H9 (cell line): Measurements from ENCODE around the gene MCM3AP. TPM values are rescaled to one million over a fixed set of nuclear protein-coding genes. Genes with fewer than 3 reads are reported as not detected.

Experiments used
- DNase-seq: peaks from one replicate; pipeline ENCODE4 v3.0.0-alpha.2; 2017
- H2AFZ ChIP-seq: one replicate; pipeline ENCODE4 v1.6.1; 2013; ENCODE audit warnings: mild to moderate bottlenecking, low read length, control low read depth, moderate library complexity
- H2AK5ac ChIP-seq: 2 replicates; pipeline ENCODE4 v1.6.1; 2013; ENCODE audit warnings: low read length, control low read depth, mixed read lengths; ENCODE audit not compliant: insufficient read length
- H2BK120ac ChIP-seq: one replicate; pipeline ENCODE4 v1.6.1; 2013; ENCODE audit warnings: low read depth, mild to moderate bottlenecking, low read length, control low read depth, inconsistent platforms; ENCODE audit not compliant: poor library complexity, severe bottlenecking
- H2BK12ac ChIP-seq: 2 replicates; pipeline ENCODE4 v1.6.1; 2013; ENCODE audit warnings: low read length, control low read depth, mixed read lengths, low read depth; ENCODE audit not compliant: insufficient read length
- H2BK15ac ChIP-seq: 2 replicates; pipeline ENCODE4 v1.6.1; 2013; ENCODE audit warnings: low read depth, low read length, control low read depth
- H2BK20ac ChIP-seq: one replicate; pipeline ENCODE4 v1.6.1; 2013; ENCODE audit warnings: low read depth, mild to moderate bottlenecking, low read length, control low read depth, inconsistent platforms; ENCODE audit not compliant: poor library complexity, severe bottlenecking
- H2BK5ac ChIP-seq: 2 replicates; pipeline ENCODE4 v1.6.1; 2013; ENCODE audit warnings: low read length, control low read depth, mixed read lengths; ENCODE audit not compliant: insufficient read length
- H3K14ac ChIP-seq: 2 replicates; pipeline ENCODE4 v1.6.1; 2013; ENCODE audit warnings: low read length, control low read depth; ENCODE audit not compliant: insufficient read depth
- H3K18ac ChIP-seq: 2 replicates; pipeline ENCODE4 v1.6.1; 2013; ENCODE audit warnings: low read depth, mild to moderate bottlenecking, mixed read lengths, low read length, control low read depth; ENCODE audit not compliant: insufficient read length
- H3K23ac ChIP-seq: 2 replicates; pipeline ENCODE4 v1.6.1; 2013; ENCODE audit warnings: low read length, control low read depth, mixed read lengths, low read depth; ENCODE audit not compliant: insufficient read length
- H3K23me2 ChIP-seq: 2 replicates; pipeline ENCODE4 v1.6.1; 2013; ENCODE audit warnings: low read depth, mild to moderate bottlenecking, mixed read lengths, low read length, control low read depth; ENCODE audit not compliant: insufficient read length, poor library complexity, severe bottlenecking
- H3K27ac ChIP-seq: 2 replicates; pipeline ENCODE4 v1.5.1; 2013; ENCODE audit warnings: low read length, control low read depth, mixed read lengths, low read depth; ENCODE audit not compliant: insufficient read length
- H3K27me3 ChIP-seq: 2 replicates; pipeline ENCODE4 v1.6.1; 2013; ENCODE audit warnings: low read length, control low read depth, inconsistent platforms; ENCODE audit not compliant: insufficient read depth
- H3K4ac ChIP-seq: 2 replicates; pipeline ENCODE4 v1.6.1; 2013; ENCODE audit warnings: low read depth, mild to moderate bottlenecking, control low read depth, inconsistent platforms, low read length, moderate library complexity
- H3K4me1 ChIP-seq: 2 replicates; pipeline ENCODE4 v1.6.1; 2013; ENCODE audit warnings: low read length, control low read depth, inconsistent platforms; ENCODE audit not compliant: insufficient read depth
- H3K4me2 ChIP-seq: 2 replicates; pipeline ENCODE4 v1.6.1; 2013; ENCODE audit warnings: low read length, control low read depth, mixed read lengths; ENCODE audit not compliant: insufficient read length, insufficient read depth
- H3K56ac ChIP-seq: 2 replicates; pipeline ENCODE4 v1.6.1; 2013; ENCODE audit warnings: low read depth, mild to moderate bottlenecking, mixed read lengths, low read length, control low read depth; ENCODE audit not compliant: insufficient read length
- H3K79me1 ChIP-seq: 2 replicates; pipeline ENCODE4 v1.6.1; 2013; ENCODE audit warnings: low read depth, mild to moderate bottlenecking, moderate library complexity, low read length, control low read depth, inconsistent platforms; ENCODE audit not compliant: insufficient read depth, poor library complexity, severe bottlenecking
- H3K79me2 ChIP-seq: 2 replicates; pipeline ENCODE4 v1.6.1; 2013; ENCODE audit warnings: low read length, control low read depth, inconsistent platforms; ENCODE audit not compliant: insufficient read depth
- H3K9ac ChIP-seq: 2 replicates; pipeline ENCODE4 v1.6.1; 2013; ENCODE audit warnings: low read length, control low read depth, mixed read lengths; ENCODE audit not compliant: insufficient read length; ENCODE audit errors: extremely low read depth
- H3K9me3 ChIP-seq: one replicate; pipeline ENCODE4 v1.6.1; 2013; ENCODE audit warnings: low read depth, low read length, inconsistent platforms; ENCODE audit not compliant: control insufficient read depth
- H3T11ph ChIP-seq: one replicate; pipeline ENCODE4 v1.6.1; 2013; ENCODE audit warnings: mild to moderate bottlenecking, low read length, control low read depth, inconsistent platforms
- H4K20me1 ChIP-seq: one replicate; pipeline ENCODE4 v1.6.1; 2013; ENCODE audit not compliant: control insufficient read depth, insufficient read length, insufficient read depth
- H4K5ac ChIP-seq: 2 replicates; pipeline ENCODE4 v1.6.1; 2013; ENCODE audit warnings: low read depth, mild to moderate bottlenecking, mixed read lengths, low read length, control low read depth; ENCODE audit not compliant: insufficient read length
- H4K8ac ChIP-seq: replicated peaks from 2 replicates; pipeline ENCODE4 v1.6.1; 2013; ENCODE audit warnings: low read length, control low read depth, mixed read lengths, low read depth; ENCODE audit not compliant: insufficient read length
- H4K91ac ChIP-seq: 2 replicates; pipeline ENCODE4 v1.6.1; 2013; ENCODE audit warnings: low read depth, mild to moderate bottlenecking, moderate library complexity, mixed read lengths, low read length, control low read depth; ENCODE audit not compliant: insufficient read length
- H3K27ac Mint-ChIP-seq, 3 experiments: 2 replicates in 2 of 3; 3 replicates in 1 of 3; pipeline ENCODE4 v1.8.0; 2020 to 2021; ENCODE audit warnings: mixed read lengths in 3 of 3, mild to moderate bottlenecking in 1 of 3, moderate library complexity in 1 of 3
- H3K27me3 Mint-ChIP-seq: 2 replicates; pipeline ENCODE4 v1.8.0; 2021; ENCODE audit warnings: low read depth, mild to moderate bottlenecking, moderate library complexity, mixed read lengths
- H3K36me3 Mint-ChIP-seq, 3 experiments: 2 replicates in 2 of 3; 3 replicates in 1 of 3; pipeline ENCODE4 v1.8.0; 2020 to 2021; ENCODE audit warnings: low read depth in 3 of 3, mixed read lengths in 3 of 3; ENCODE audit not compliant: insufficient read depth in 1 of 3
- H3K4me1 Mint-ChIP-seq, 2 experiments: 2 replicates each; pipeline ENCODE4 v1.8.0; 2020; ENCODE audit warnings: mixed read lengths in 2 of 2
- H3K4me3 Mint-ChIP-seq, 2 experiments: 2 replicates in 1 of 2; 3 replicates in 1 of 2; pipeline ENCODE4 v1.8.0; 2020 to 2021; ENCODE audit warnings: mild to moderate bottlenecking in 2 of 2, mixed read lengths in 2 of 2, moderate library complexity in 1 of 2
- H3K9me3 Mint-ChIP-seq, 2 experiments: 2 replicates in 1 of 2; 3 replicates in 1 of 2; pipeline ENCODE4 v1.8.0; 2020; ENCODE audit warnings: mild to moderate bottlenecking in 2 of 2, mixed read lengths in 2 of 2, moderate library complexity in 1 of 2
- WGBS: extraction: QIAGEN DNeasy Blood & Tissue Kit; methylation state at CpG from one replicate; pipeline ENCODE4 v1.1.7; 2013; ENCODE audit warnings: missing lambda C conversion rate, low lambda C conversion rate, mixed read lengths; ENCODE audit not compliant: insufficient read length; ENCODE audit errors: extremely low coverage; 5-methylcytosine and 5-hydroxymethylcytosine counted together
- total RNA-seq: library from RNA; stranded (reverse); gene quantifications from 2 replicates; pipeline ENCODE4 v1.2.1, GENCODE V29; 2021
- TF ChIP-seq, protein P1 (sequence below): fragments of 200-600 bp; sonication (generic); conservative IDR thresholded peaks from 3 replicates; pipeline ENCODE4 v1.8.0; 2021; ENCODE audit warnings: antibody characterized with exemption, mild to moderate bottlenecking

The MCM3AP gene
- total RNA-seq, 1 experiment from 2014 or later: 124 TPM

GRCh38 chr21:46269466-46269865, 15.9 kb downstream of the MCM3AP start:
- no peak overlapping the region for H4K5ac ChIP-seq
- H2BK15ac ChIP-seq: no peak overlapping the region
- Mint-ChIP-seq H3K4me1 (no peaks in the 10 kb centered on the region), H3K36me3 (peaks cover 46 to 89% (median 83%) of the 10 kb centered on the region in 3 experiments; a peak in 6 of 7 replicates), H3K9me3 (no peaks in the 10 kb centered on the region), H3K27ac (no peak overlapping the region), H3K4me3 (no peak overlapping the region), H3K27me3 (no peaks in the 10 kb centered on the region)
- H4K91ac ChIP-seq: no peak overlapping the region
- no peak overlapping the region for H3K18ac ChIP-seq
- H2AFZ ChIP-seq: no peak overlapping the region
- no CpG with 5 or more reads among the region's 10 CpGs for WGBS
- no peak overlapping the region for H2BK5ac ChIP-seq
- H4K20me1 ChIP-seq: no peaks in the 10 kb centered on the region
- no peak overlapping the region for H4K8ac ChIP-seq
- H3K79me1 ChIP-seq: no peaks in the 10 kb centered on the region
- no peak overlapping the region for H3K4ac ChIP-seq
- H3K27ac ChIP-seq: no peak overlapping the region
- H3K27me3 ChIP-seq: no peaks in the 10 kb centered on the region
- H3K14ac ChIP-seq: no peak overlapping the region
- H3K23me2 ChIP-seq: no peaks in the 10 kb centered on the region
- no peak overlapping the region for H3K4me2 ChIP-seq
- H3K9me3 ChIP-seq: no peaks in the 10 kb centered on the region
- no peak overlapping the region for H2AK5ac ChIP-seq
- H3T11ph ChIP-seq: no peak overlapping the region
- no peak overlapping the region for H2BK12ac ChIP-seq
- H3K9ac ChIP-seq: no peak overlapping the region
- H3K79me2 ChIP-seq: no peaks in the 10 kb centered on the region
- no peaks in the 10 kb centered on the region for H3K4me1 ChIP-seq
- TF ChIP-seq, protein P1, sequence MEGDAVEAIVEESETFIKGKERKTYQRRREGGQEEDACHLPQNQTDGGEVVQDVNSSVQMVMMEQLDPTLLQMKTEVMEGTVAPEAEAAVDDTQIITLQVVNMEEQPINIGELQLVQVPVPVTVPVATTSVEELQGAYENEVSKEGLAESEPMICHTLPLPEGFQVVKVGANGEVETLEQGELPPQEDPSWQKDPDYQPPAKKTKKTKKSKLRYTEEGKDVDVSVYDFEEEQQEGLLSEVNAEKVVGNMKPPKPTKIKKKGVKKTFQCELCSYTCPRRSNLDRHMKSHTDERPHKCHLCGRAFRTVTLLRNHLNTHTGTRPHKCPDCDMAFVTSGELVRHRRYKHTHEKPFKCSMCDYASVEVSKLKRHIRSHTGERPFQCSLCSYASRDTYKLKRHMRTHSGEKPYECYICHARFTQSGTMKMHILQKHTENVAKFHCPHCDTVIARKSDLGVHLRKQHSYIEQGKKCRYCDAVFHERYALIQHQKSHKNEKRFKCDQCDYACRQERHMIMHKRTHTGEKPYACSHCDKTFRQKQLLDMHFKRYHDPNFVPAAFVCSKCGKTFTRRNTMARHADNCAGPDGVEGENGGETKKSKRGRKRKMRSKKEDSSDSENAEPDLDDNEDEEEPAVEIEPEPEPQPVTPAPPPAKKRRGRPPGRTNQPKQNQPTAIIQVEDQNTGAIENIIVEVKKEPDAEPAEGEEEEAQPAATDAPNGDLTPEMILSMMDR: no peak
- H2BK120ac ChIP-seq: no peak overlapping the region
- DNase-seq: no peak
- no peak overlapping the region for H3K56ac ChIP-seq
- H2BK20ac ChIP-seq: no peak overlapping the region
- no peak overlapping the region for H3K23ac ChIP-seq
